Heart left ventricle (tissue), 16 donors: ENCODE data around the gene TNRC6C. TPM values are rescaled to one million over a fixed set of nuclear protein-coding genes. Genes with fewer than 3 reads are reported as not detected.

Experiments
- ATAC-seq, 4 donors: fragments of 200-7000 bp; cut with Tn5 transposase; one replicate each; pipeline ENCODE4 v1.9.1; 2020 to 2022; ENCODE audit warnings: moderate library complexity in 4 of 4, mild to moderate bottlenecking in 3 of 4, moderate number of reproducible peaks in 1 of 4
- DNase-seq, 5 donors: peaks; one replicate each; pipeline ENCODE4 v3.0.0-alpha.2; 2020
- H3K27ac ChIP-seq, 12 donors: fragments of 200-600 bp; sonication (generic) in 4 of 12; one replicate each; pipeline versions ENCODE4 v1.5.0 to v1.8.0; 2016 to 2022; ENCODE audit warnings: mild to moderate bottlenecking in 2 of 12
- H3K27me3 ChIP-seq, 9 donors: fragments of 200-600 bp; sonication (generic) in 2 of 9; one replicate each; pipeline versions ENCODE4 v1.5.1 to v1.8.0; 2016 to 2022; ENCODE audit warnings: mild to moderate bottlenecking in 3 of 9
- H3K36me3 ChIP-seq, 9 donors: fragments of 200-600 bp; sonication (generic) in 2 of 9; one replicate each; pipeline versions ENCODE4 v1.5.0 to v1.8.0; 2018 to 2022; ENCODE audit warnings: mild to moderate bottlenecking in 2 of 9
- H3K4me1 ChIP-seq, 12 donors: fragments of 200-600 bp; sonication (generic) in 4 of 12; one replicate each; pipeline versions ENCODE4 v1.5.0 to v1.8.0; 2016 to 2022; ENCODE audit warnings: mild to moderate bottlenecking in 3 of 12
- H3K4me3 ChIP-seq, 12 donors: fragments of 200-600 bp; sonication (generic) in 4 of 12; one replicate each; pipeline versions ENCODE4 v1.5.0 to v1.8.0; 2017 to 2022; ENCODE audit warnings: mild to moderate bottlenecking in 9 of 12, moderate library complexity in 4 of 12
- H3K9me3 ChIP-seq, 12 donors: fragments of 200-600 bp; sonication (generic) in 4 of 12; one replicate each; pipeline versions ENCODE4 v1.5.0 to v1.8.0; 2016 to 2022; ENCODE audit warnings: mild to moderate bottlenecking in 1 of 12
- CTCF ChIP-seq, 12 donors: fragments of 200-600 bp; sonication (generic) in 4 of 12; IDR thresholded peaks; one replicate each; pipeline versions ENCODE4 v1.5.0 to v1.8.0; 2018 to 2022; ENCODE audit warnings: antibody characterized with exemption in 12 of 12, mild to moderate bottlenecking in 5 of 12
- POLR2A ChIP-seq, 2 donors: fragments of 450-650 bp; IDR thresholded peaks; one replicate each; pipeline ENCODE4 v1.6.1; 2017; ENCODE audit warnings: antibody characterized with exemption in 2 of 2, mild to moderate bottlenecking in 2 of 2, moderate library complexity in 2 of 2
- WGBS, 4 donors: extraction: QIAGEN DNeasy Blood & Tissue Kit in 2 of 4; methylation state at CpG; one replicate each; pipeline versions ENCODE4 v1.1.5 to v1.1.7; 2013 to 2018; 5-methylcytosine and 5-hydroxymethylcytosine counted together
- intact Hi-C, 10 donors: fragments of 100-400 bp; cut with DNase I; formaldehyde crosslinking; loops; one replicate each; pipeline versions ENCODE4 v1.11.1 to v1.14.2; 2022
- polyA plus RNA-seq, 2 donors: library from polyadenylated mRNA; stranded (reverse); fragments of 200-250 nt; gene quantifications; one replicate each; pipeline ENCODE4 v1.2.3, GENCODE V29; 2013
- total RNA-seq, 9 donors: library from RNA; depleted of rRNA in 2 of 9; stranded (reverse); fragments of >200 nt in 2 of 9; fragmentation: NEBNext Ultra II Directional in 3 of 9; extraction: Animal tissue kit (Norgen Biotek cat#: 25700) in 3 of 9; gene quantifications; one replicate each; pipeline versions ENCODE4 v1.1.0 to v1.2.4, GENCODE V29; 2016 to 2023
- donor health status: ischemic (EF 13 %, LVEDD 7.1; RV severe dilation, severe dysfunction).
- donor health status: healthy with polysubstance abuse.
- donor health status: DM: no; HTN: yes; CAD: no.
- donor health status: DM: no; HTN: no; CAD: no.
- donor health status: ischemic (EF 25% LVEDD 6.9; RV normal size, moderate dysfunction).
- donor health status: ischemic (EF 25% LVEDD 5.7; RV mildly dilated, moderate dysfunction).
- donor health status: healthy.
- donor health status: DM: yes; HTN: yes; CAD: no.
- donor health status: ischemic (EF 35%, LVEDD 5.7; RV mildly dilated, moderate dysfunction).
- donor health status: nonischemic (EF 11% LVEDD 7.7; RV severe dilation, severe dysfunction).
- donor health status: DM: yes; HTN: yes; CAD: no.
- donor health status: PGD.
- donor health status: ischemic (EF 29% LVEDD 5.4; RV normal size, mild dysfunction).
- donor health status: nonischemic (EF 23%, LVEDD 6.1; RV moderate dilation, normal function).

Gene TNRC6C
- total and polyA plus RNA-seq, 11 donors: 7.7 to 24.7 (median 19.0) TPM

- H3K4me3 ChIP-seq: no peak overlapping the region
- peaks cover 11 to 46% (median 29%) of the 10 kb centered on the region in 12 donors for H3K4me1 ChIP-seq
- no peak overlapping the region for H3K27ac ChIP-seq
- H3K27me3 ChIP-seq: no peaks in the 10 kb centered on the region
- intact Hi-C loops: no loop called here
- no peak for TF ChIP-seq POLR2A (IDR thresholded peaks at IDR 0.05)
- TF ChIP-seq CTCF (IDR thresholded peaks at IDR 0.05): no peak
- peaks cover 0 to 2% (median 0%) of the 10 kb centered on the region in 9 donors for H3K36me3 ChIP-seq
- no peak for DNase-seq
- 75 to 85% (median 77%) methylated on average over 8 of the region's 8 CpGs for WGBS, 4 donors
- H3K9me3 ChIP-seq: no peaks in the 10 kb centered on the region
- no peak for ATAC-seq
Measured at GRCh38 chr17:78147315-78147998, 189.0 kb downstream of the TNRC6C start.

GRCh38 chr17:78148286-78149016 lies 189.9 kb downstream of the TNRC6C start:
- WGBS, 4 donors: 83 to 87% (median 85%) methylated on average over 14 of the region's 14 CpGs
- ATAC-seq (no peak), DNase-seq (no peak)
- Histone ChIP-seq H3K4me1 (peaks cover 11 to 42% (median 28%) of the 10 kb centered on the region in 12 donors), H3K27me3 (no peaks in the 10 kb centered on the region), H3K36me3 (no peaks in the 10 kb centered on the region), H3K27ac (no peak overlapping the region), H3K4me3 (no peak overlapping the region), H3K9me3 (no peaks in the 10 kb centered on the region)
- intact Hi-C loops: no loop called here
- TF ChIP-seq CTCF (IDR thresholded peaks at IDR 0.05) (no peak), POLR2A (IDR thresholded peaks at IDR 0.05) (no peak)

- intact Hi-C loops: loop anchor here in 1 of 10 donors (10.0 kb wide), 1 partner anchor 63 kb away; the partner anchor contains the start of gene BIRC5
- WGBS, 4 donors: 45 to 66% (median 58%) methylated on average over 7 of the region's 7 CpGs
- Histone ChIP-seq H3K27me3 (no peaks in the 10 kb centered on the region), H3K9me3 (no peaks in the 10 kb centered on the region), H3K27ac (peak overlapping the region in 6 of 12 donors; percentile 34 to 67 (median 49)), H3K4me1 (peaks cover 0 to 13% (median 3%) of the 10 kb centered on the region in 12 donors), H3K4me3 (no peak overlapping the region), H3K36me3 (no peaks in the 10 kb centered on the region)
- TF ChIP-seq CTCF (IDR thresholded peaks at IDR 0.05): no peak
- TF ChIP-seq POLR2A (IDR thresholded peaks at IDR 0.05): no peak
- DNase-seq (peak in 1 of 5 donors; percentile 26), ATAC-seq (peak; percentile 47 to 78 (median 53))
Measured at GRCh38 chr17:78151514-78152008, 193.1 kb downstream of the TNRC6C start.
